Activated CD4-positive, alpha-beta T cell treated with anti-CD3 and anti-CD28 coated beads, Interleukin-2, Interleukin-4, amounts not matched to agents 100 ng/mL and 50 ng/mL, durations not matched to agents 16 hours and 8 hours (primary cell): ENCODE measurements around the gene SLC44A1.

Experiments
- DNase-seq: peaks from one replicate; pipeline ENCODE4 v3.0.0-alpha.2; 2020; ENCODE audit warnings: low spot score

Gene SLC44A1

GRCh38 chr9:105273731-105274130 lies 29.3 kb downstream of the SLC44A1 start:
- DNase-seq = no peak

- DNase-seq = no peak
Measured at GRCh38 chr9:105275111-105275510, 30.7 kb downstream of the SLC44A1 start.

GRCh38 chr9:105275938-105276337 lies 31.5 kb downstream of the SLC44A1 start:
- DNase-seq = no peak

- no peak for DNase-seq
Measured at GRCh38 chr9:105278751-105279150, 34.3 kb downstream of the SLC44A1 start.

- no peak for DNase-seq
Measured at GRCh38 chr9:105280691-105281090, 36.2 kb downstream of the SLC44A1 start.

GRCh38 chr9:105281272-105281671 lies 36.8 kb downstream of the SLC44A1 start:
- DNase-seq = no peak

GRCh38 chr9:105281926-105282325 lies 37.5 kb downstream of the SLC44A1 start:
- DNase-seq = no peak

- DNase-seq = no peak
Measured at GRCh38 chr9:105282870-105283621, 38.6 kb downstream of the SLC44A1 start.

GRCh38 chr9:105283795-105284194 lies 39.3 kb downstream of the SLC44A1 start:
- DNase-seq = no peak

- no peak for DNase-seq
Measured at GRCh38 chr9:105284463-105284862, 40.0 kb downstream of the SLC44A1 start.

GRCh38 chr9:105286098-105286497 lies 41.6 kb downstream of the SLC44A1 start:
- no peak for DNase-seq

- no peak for DNase-seq
Measured at GRCh38 chr9:105289305-105289704, 44.9 kb downstream of the SLC44A1 start.

GRCh38 chr9:105290418-105290817 lies 46.0 kb downstream of the SLC44A1 start:
- no peak for DNase-seq

- DNase-seq = no peak
Measured at GRCh38 chr9:105290954-105291353, 46.5 kb downstream of the SLC44A1 start.

GRCh38 chr9:105291422-105291859 lies 47.0 kb downstream of the SLC44A1 start:
- DNase-seq = no peak

GRCh38 chr9:105291938-105292337 lies 47.5 kb downstream of the SLC44A1 start:
- DNase-seq = no peak

GRCh38 chr9:105293408-105293807 lies 49.0 kb downstream of the SLC44A1 start:
- no peak for DNase-seq

GRCh38 chr9:105295201-105295550 lies 50.7 kb downstream of the SLC44A1 start:
- DNase-seq = no peak

- DNase-seq = no peak
Measured at GRCh38 chr9:105295986-105296385, 51.5 kb downstream of the SLC44A1 start.

GRCh38 chr9:105296445-105296844 lies 52.0 kb downstream of the SLC44A1 start:
- DNase-seq = no peak

GRCh38 chr9:105296877-105297287 lies 52.4 kb downstream of the SLC44A1 start:
- DNase-seq = no peak

- no peak for DNase-seq
Measured at GRCh38 chr9:105297442-105298075, 53.1 kb downstream of the SLC44A1 start.

- DNase-seq = peak; percentile 60
Measured at GRCh38 chr9:105299190-105299854, 54.9 kb downstream of the SLC44A1 start.
